HG02938 (cell line): ENCODE measurements around the gene PDXDC1.
"Not testable (repeated sequence)": the region's sequence is repeated elsewhere in the genome, so short reads cannot be mapped to it uniquely, and the experiment has no call there.

Experiments used
- ATAC-seq: cut with Tn5 transposase; IDR thresholded peaks from one replicate; pipeline ENCODE4 v1.9.1; 2021; ENCODE audit warnings: mild to moderate bottlenecking, moderate library complexity; ENCODE audit not compliant: unreplicated experiment

The PDXDC1 gene

GRCh38 chr16:15130256-15130932 lies 155.6 kb downstream of the PDXDC1 start:
- not testable (repeated sequence) for ATAC-seq

- ATAC-seq = not testable (repeated sequence)
Measured at GRCh38 chr16:15130943-15131700, 156.3 kb downstream of the PDXDC1 start.

GRCh38 chr16:15132719-15133428 lies 158.0 kb downstream of the PDXDC1 start:
- not testable (repeated sequence) for ATAC-seq

DNA sequence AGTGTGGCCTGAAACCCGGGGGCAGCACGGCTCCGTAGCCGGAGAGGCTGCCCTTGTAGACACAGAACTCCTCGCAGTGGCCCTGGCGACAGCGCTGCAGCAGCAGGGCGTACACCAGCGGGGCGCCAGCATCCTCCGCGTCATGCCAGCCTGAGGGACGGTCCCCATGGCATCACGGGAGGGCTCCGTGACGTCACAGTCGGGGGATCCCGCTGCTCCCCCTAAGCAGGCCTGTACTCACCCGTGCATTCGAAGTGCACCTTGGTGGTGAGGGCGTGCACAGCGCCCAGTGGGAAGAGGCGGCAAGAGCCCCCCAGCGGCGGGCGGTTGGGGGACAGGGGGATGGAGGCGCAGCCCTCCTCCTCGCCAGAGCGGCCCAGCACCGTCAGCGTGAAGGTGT lies 158.7 kb downstream of the PDXDC1 start:
- ATAC-seq = not testable (repeated sequence)

DNA sequence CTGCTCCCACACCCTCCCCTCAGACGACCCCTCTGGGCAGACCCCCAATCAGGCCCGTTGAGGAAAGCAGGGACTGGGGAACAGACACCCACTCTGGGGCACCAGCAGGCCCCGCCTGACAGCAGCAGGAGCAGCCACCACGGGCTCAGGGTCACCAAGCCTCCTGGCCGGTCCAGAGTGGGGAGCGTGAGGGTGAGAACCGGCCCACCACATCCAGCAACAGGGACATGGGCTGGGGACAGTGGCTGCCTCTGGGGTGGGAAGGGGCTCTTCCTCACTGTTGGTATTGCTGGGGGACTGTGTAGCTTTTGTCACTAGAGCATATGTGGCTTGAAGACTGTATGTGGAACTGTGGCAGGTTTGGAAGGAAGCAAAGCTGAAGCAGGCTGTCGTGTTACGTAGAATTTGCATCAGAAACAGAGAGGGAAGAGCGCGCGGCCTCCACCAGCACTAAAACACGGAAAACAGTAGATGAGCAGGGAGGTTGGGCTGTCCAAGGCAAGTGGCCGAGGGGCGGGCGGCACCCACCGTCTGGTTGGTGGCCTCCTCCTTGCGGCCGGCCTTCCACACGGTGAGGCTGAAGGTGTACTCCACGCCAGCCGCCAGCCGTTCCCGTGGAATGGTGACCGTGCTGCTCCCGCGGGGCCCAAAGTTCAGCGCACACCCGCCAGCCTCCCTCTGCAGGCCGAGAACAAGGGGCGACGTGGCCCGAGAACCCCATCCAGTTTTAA lies 160.1 kb downstream of the PDXDC1 start:
- not testable (repeated sequence) for ATAC-seq

GRCh38 chr16:15135483-15136360 lies 160.9 kb downstream of the PDXDC1 start:
- ATAC-seq = not testable (repeated sequence)

- not testable (repeated sequence) for ATAC-seq
Measured at GRCh38 chr16:15137514-15137913, 162.7 kb downstream of the PDXDC1 start.

DNA sequence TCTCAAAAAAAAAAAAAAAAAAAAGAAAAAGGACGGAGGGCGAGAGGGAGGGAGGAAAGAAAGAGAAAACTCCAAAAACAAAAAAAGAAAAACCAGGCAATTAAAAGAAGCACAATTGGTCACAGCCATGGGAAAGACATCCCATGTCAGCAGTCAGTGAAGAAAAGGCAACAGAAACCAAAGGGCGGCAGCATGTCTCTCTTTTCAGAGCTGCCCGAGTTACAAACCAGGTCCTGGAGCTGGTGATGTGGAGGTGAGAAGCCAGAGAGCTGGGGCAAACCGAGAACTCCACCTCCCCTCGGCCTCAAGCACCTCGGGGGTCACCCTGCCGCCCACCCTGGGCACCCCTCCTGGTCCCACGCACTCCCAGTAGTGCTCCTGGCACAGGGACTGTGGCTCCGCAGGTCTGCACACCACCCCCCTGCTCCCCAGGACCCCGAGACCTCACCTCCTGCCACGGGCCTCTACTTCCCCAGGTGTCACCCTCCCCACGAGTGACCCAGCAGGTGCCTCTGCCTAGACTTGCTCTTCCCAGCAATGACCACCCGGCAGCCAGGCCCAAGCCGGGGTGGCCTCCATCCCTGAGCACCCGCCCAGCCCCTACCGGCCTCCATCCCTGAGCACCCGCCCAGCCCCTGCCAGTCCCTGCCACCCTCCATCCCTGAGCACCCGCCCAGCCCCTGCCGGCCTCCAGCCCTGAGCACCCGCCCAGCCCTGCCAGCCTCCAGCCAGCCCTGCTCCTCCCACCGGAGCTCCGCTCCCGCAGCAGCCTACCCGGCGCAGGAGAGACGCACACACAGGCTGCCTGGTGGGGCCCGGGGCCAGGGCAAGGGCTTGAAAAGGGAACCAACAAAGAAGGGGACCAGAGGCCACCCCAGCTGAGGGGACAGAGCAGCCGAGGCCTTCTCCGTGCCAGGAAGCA lies 165.9 kb downstream of the PDXDC1 start:
- ATAC-seq = not testable (repeated sequence)

DNA sequence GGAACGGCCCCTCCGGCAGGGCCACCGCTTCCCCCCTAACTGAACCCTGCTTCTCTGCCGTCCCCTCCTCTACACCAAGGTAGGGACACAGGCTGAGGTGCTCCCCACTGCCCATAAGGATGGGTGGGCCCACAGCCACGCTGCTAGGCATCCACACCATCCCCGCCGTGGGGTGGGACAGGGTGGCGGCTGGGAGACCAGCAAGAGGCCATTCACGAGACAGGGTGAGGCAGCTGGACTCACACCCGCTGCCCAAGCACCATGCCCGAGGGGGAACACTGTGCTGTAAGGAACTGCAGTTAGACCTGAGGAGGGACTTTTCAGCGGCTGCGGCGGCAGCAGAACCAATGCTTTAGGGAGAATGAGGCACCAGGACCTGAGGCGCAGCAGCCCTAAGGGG lies 166.8 kb downstream of the PDXDC1 start:
- no peak for ATAC-seq

DNA sequence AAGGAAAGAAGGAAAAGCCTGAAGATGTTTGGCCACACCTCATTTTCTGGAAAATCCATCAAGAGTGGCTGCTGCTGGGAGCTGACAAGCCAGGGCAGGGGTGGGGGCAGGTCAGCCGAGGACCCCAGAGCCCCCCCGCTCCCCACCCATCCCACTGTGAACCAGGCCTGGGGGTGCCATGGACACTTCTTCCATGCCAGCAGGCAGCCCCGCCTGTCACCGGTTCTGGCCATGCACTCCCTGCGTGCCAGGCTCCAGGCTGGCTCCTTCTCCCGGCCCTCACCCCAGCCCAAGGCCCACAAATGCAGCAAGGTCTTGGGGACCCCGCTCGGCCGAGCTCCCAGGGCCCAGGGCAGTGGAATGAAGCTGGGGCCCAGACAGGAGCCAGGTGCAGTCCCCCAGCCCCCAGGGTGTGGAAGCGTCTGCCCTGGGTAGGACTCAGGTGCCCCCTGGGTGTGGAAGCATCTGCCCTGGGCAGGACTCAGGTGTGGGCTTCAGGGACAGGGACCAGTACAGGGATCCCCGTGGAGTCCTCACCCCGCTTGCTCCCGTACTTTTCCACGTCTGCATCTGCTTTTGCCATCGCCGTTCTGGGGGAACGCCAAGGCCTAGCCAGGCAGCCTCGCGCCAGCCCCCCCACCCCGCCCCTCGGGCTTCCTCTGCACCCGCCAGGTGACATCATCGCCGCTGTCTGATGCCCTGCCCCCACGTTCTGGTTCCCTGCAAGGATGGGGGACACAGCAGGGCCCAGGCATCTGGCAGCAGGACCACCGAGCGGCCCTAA lies 167.5 kb downstream of the PDXDC1 start:
- not testable (repeated sequence) for ATAC-seq

DNA sequence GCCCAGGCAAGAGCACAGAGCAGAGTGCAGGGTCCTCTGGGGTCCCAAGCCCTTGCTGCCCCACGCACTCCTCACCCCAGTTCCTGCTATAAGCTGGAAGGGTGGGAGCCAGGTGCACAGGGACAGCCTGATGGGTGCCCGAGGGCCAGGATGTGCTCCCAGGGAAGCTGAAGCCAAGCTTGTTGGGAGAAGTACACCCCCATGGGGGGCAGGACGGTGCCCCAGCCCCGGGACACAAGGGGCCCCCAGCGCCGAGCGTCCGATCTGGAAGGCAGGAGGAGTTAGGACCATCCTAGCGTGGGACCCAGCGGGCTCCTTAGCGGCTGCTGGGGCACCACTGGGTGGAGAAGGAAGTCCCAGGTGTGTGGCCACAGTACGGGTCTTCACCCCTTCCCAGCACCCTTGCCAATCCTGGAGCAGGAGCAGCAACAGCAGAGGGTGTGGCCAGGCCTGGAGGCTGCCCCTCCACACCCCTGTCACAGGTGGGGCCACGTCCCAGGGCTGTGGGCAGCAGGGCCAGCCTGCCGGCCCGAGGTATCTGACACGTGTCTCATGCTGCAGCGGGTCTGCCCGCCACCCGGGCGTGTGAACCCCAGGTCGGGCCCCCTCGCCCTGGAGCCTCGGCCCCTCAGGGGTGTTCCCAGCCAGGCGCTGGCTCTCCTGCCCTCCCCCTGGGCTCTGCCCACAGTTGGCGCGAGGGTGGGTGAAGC lies 168.2 kb downstream of the PDXDC1 start:
- ATAC-seq = not testable (repeated sequence)

GRCh38 chr16:15143601-15144091 lies 168.8 kb downstream of the PDXDC1 start:
- ATAC-seq = not testable (repeated sequence)

- not testable (repeated sequence) for ATAC-seq
Measured at GRCh38 chr16:15144092-15144631, 169.3 kb downstream of the PDXDC1 start.

GRCh38 chr16:15144781-15145417 lies 170.1 kb downstream of the PDXDC1 start:
- not testable (repeated sequence) for ATAC-seq

DNA sequence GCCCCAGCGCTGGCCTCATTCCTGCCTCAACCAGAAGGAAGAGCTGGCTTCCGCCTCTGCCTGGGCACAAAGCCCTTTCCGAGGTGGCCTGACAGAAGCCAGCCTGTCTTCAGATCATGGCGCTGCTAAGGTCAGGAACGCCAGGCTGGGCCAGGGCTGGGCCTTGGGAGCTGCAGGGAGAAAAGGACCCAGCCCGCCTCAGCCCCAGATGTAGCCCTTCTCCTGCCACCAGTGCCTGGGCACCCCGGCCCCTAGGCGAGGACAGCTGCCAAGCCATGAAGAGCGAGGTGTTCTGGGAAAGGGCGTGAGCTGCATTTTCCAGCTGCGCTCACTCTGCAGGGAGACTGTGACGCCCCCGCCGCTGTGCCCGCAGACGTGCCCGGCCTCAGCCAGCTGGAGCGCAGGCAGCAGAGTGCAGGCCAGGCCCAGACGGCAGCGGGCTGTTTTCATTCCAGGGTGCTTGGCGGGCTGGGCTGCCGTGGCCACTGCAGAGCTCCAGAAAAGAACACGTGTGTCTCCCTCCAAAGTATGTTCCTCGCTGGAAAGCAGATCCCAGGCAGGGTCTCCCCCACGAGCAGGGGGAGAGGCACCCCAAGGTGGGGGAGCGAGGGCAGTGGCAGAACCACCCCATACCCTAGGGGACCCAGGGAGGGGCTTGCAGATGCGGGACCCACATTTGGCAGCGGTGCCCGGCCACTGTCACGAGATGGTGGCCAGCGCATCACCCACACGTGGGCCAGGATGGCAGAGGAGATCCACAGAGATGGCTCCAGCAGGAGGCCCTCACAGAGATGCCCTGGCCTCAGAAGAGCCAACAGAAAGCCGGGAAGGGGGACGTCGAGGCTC lies 170.8 kb downstream of the PDXDC1 start:
- ATAC-seq = not testable (repeated sequence)

DNA sequence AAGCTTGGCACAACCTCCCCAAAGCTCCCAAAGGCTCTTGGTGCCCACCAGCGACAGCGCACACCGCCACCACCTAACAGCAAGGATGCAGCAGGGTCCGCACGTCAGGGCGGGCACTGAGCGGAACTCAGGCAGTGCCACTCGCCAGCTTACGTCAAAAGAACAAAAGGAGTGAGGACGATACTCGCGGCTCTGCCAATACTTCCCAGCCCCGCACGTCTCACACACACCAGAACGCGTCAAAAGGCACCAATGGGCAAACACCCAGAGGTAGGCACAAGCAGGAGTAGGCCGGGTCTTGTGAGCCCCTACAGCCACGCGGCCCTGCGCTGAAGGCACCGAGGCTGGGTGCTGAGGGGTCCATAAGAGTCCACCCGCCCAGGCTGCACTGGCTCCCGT lies 171.4 kb downstream of the PDXDC1 start:
- ATAC-seq = not testable (repeated sequence)
